Endothelial cell of umbilical vein (primary cell): ENCODE measurements around the gene TK2. TPM values are rescaled to one million over a fixed set of nuclear protein-coding genes. Genes with fewer than 3 reads are reported as not detected.

ENCODE experiments used
- BruUV-seq: library from RNA; stranded (reverse); fragments of 400-500 nt; replicated peaks from 2 replicates; lab custom pipeline; 2021; lab: Mats Ljungman, UMichigan
- CTCF ChIA-PET: fragments of 300-600, 350-600 bp; sonication (Branson Sonifier 250); formaldehyde crosslinking; loops from one replicate; lab custom pipeline; 2021; ENCODE audit warnings: antibody characterized with exemption, inconsistent platforms; lab: Charles Lee
- POLR2A ChIA-PET: fragments of 300-600, 350-600 bp; sonication (Branson Sonifier 250); formaldehyde crosslinking; loops from one replicate; lab custom pipeline; 2021; ENCODE audit warnings: antibody characterized with exemption, inconsistent platforms; lab: Charles Lee
- DNase-seq: peaks from one replicate; pipeline ENCODE4 v3.0.0-alpha.2; 2011; ENCODE audit warnings: low read depth, low spot score
- FAIRE-seq: peaks from 2 replicates; lab custom pipeline; 2011; peaks lifted over from hg19 to GRCh38; lab: Jason Lieb, UNC
- H2AFZ ChIP-seq: 2 replicates; pipeline ENCODE4 v1.6.0; 2012; ENCODE audit warnings: low read depth, low read length, control low read depth, inconsistent platforms
- H3K27ac ChIP-seq: 2 replicates; pipeline ENCODE4 v1.5.1; 2011; ENCODE audit warnings: low read depth, mild to moderate bottlenecking, control low read depth, low read length, moderate library complexity; ENCODE audit not compliant: insufficient read depth
- H3K27me3 ChIP-seq, 2 experiments: 2 replicates each; pipeline versions ENCODE4 v1.6.0 to v1.6.1; 2011; ENCODE audit warnings: low read length in 2 of 2, mixed read lengths in 1 of 2; ENCODE audit not compliant: control insufficient read depth in 2 of 2, insufficient read depth in 2 of 2
- H3K36me3 ChIP-seq, 2 experiments: 2 replicates in 1 of 2; 3 replicates in 1 of 2; pipeline ENCODE4 v1.5.1; 2011; ENCODE audit warnings: low read length in 2 of 2, mild to moderate bottlenecking in 1 of 2, moderate library complexity in 1 of 2; ENCODE audit not compliant: control insufficient read depth in 2 of 2, insufficient read depth in 2 of 2; ENCODE audit errors: extremely low read depth in 1 of 2
- H3K4me1 ChIP-seq: 3 replicates; pipeline ENCODE4 v1.5.1; 2011; ENCODE audit warnings: mild to moderate bottlenecking, low read length; ENCODE audit not compliant: control insufficient read depth, insufficient read depth; ENCODE audit errors: extremely low read depth
- H3K4me2 ChIP-seq: 2 replicates; pipeline ENCODE4 v1.6.1; 2011; ENCODE audit warnings: low read length, control low read depth, mixed read lengths; ENCODE audit not compliant: insufficient read depth
- H3K4me3 ChIP-seq, 3 experiments: fragments of 200-600 bp in 1 of 3; sonication (generic), shearing (Covaris generic) in 1 of 3; replicated peaks in 1 of 3; 2 replicates each; pipeline ENCODE4 v1.5.1; 2011 to 2016; ENCODE audit warnings: control low read depth in 3 of 3, low read length in 3 of 3, mild to moderate bottlenecking in 2 of 3, inconsistent platforms in 1 of 3, low read depth in 1 of 3, moderate library complexity in 1 of 3; ENCODE audit not compliant: insufficient read depth in 1 of 3
- H3K79me2 ChIP-seq: 2 replicates; pipeline ENCODE4 v1.6.0; 2012; ENCODE audit warnings: low read length, inconsistent platforms; ENCODE audit not compliant: control insufficient read depth, insufficient read depth
- H3K9ac ChIP-seq: replicated peaks from 2 replicates; pipeline ENCODE3; 2011; ENCODE audit warnings: low read length, control low read depth; ENCODE audit not compliant: insufficient read depth; ENCODE audit errors: extremely low read depth
- H3K9me1 ChIP-seq: replicated peaks from 3 replicates; pipeline ENCODE4 v1.6.0; 2011; ENCODE audit warnings: mild to moderate bottlenecking, low read length; ENCODE audit not compliant: control insufficient read depth, insufficient read depth; ENCODE audit errors: extremely low read depth
- H3K9me3 ChIP-seq: replicated peaks from 2 replicates; pipeline ENCODE4 v1.5.1; 2012; ENCODE audit warnings: low read length, inconsistent platforms; ENCODE audit not compliant: control insufficient read depth, insufficient read depth
- H4K20me1 ChIP-seq: replicated peaks from 2 replicates; pipeline ENCODE3; 2011; ENCODE audit warnings: mild to moderate bottlenecking, low read length; ENCODE audit not compliant: control insufficient read depth, insufficient read depth; ENCODE audit errors: extremely low read depth
- EZH2 ChIP-seq: IDR thresholded peaks from 2 replicates; pipeline ENCODE4 v1.6.1; 2012; ENCODE audit warnings: borderline replicate concordance, low read depth, mild to moderate bottlenecking, moderate library complexity, low read length, inconsistent platforms; ENCODE audit not compliant: severe bottlenecking
- FOS ChIP-seq: IDR thresholded peaks from 2 replicates; pipeline ENCODE4 v1.6.1; 2011; ENCODE audit warnings: mild to moderate bottlenecking, low read length, moderate library complexity, borderline replicate concordance; ENCODE audit not compliant: insufficient read depth
- GATA2 ChIP-seq: IDR thresholded peaks from 2 replicates; pipeline ENCODE4 v1.7.0; 2011; ENCODE audit warnings: low read depth, mild to moderate bottlenecking, moderate library complexity, mixed read lengths, low read length; ENCODE audit not compliant: insufficient read length, insufficient read depth
- JUN ChIP-seq: IDR thresholded peaks from 2 replicates; pipeline ENCODE4 v1.6.1; 2011; ENCODE audit warnings: borderline replicate concordance, low read depth; ENCODE audit not compliant: insufficient read length, insufficient read depth
- MYC ChIP-seq: IDR thresholded peaks from one replicate; pipeline ENCODE4 v1.6.1; 2011; ENCODE audit warnings: mild to moderate bottlenecking, low read depth, low read length
- POLR2A ChIP-seq: IDR thresholded peaks from 2 replicates; pipeline ENCODE4 v1.6.1; 2012; ENCODE audit warnings: low read depth, mild to moderate bottlenecking, control low read depth, low read length
- POLR2AphosphoS5 ChIP-seq: IDR thresholded peaks from 2 replicates; pipeline ENCODE4 v1.6.1; 2012; ENCODE audit warnings: low read depth, mild to moderate bottlenecking, control low read depth, low read length, moderate library complexity; ENCODE audit not compliant: insufficient read depth
- dilution Hi-C: fragments of 300-500 bp; cut with MboI; formaldehyde crosslinking; loops from one replicate; pipeline ENCODE4 v1.15.0; 2019; ENCODE audit warnings: low sequenced_read_pairs; ENCODE audit not compliant: extremely low pct_ligation_motif_present
- intact Hi-C: fragments of 100-400 bp; cut with micrococcal nuclease; formaldehyde crosslinking; loops from one replicate; pipeline ENCODE4 v1.10.0; 2022
- polyA plus RNA-seq, 4 experiments: library from polyadenylated mRNA; depleted of rRNA in 3 of 4; stranded (reverse) in 3 of 4; unstranded in 1 of 4; fragments of >200 nt; gene quantifications; 2 replicates each; pipeline versions ENCODE4 v1.2.1 to v1.2.3, GENCODE V29; 2011 to 2012; ENCODE audit warnings: missing spikeins in 1 of 4
- total RNA-seq: library from RNA; stranded (reverse); gene quantifications from 2 replicates; pipeline ENCODE4 v1.2.3, GENCODE V29; 2021
- TF ChIP-seq, protein P1 (sequence below): IDR thresholded peaks from 2 replicates; pipeline ENCODE4 v1.6.1; 2011; ENCODE audit not compliant: insufficient read depth, insufficient read length
- TF ChIP-seq, protein P2 (sequence below), 2 donors: IDR thresholded peaks; 1 replicate in 1 of 2; 2 replicates in 1 of 2; pipeline ENCODE4 v1.5.1; 2011; ENCODE audit warnings: low read length in 2 of 2, mild to moderate bottlenecking in 2 of 2, moderate library complexity in 2 of 2, control low read depth in 1 of 2, inconsistent platforms in 1 of 2, low read depth in 1 of 2; ENCODE audit not compliant: insufficient read depth in 1 of 2; ENCODE audit errors: extremely low read depth in 1 of 2

The TK2 gene
- total and polyA plus RNA-seq, 2 donors (not counting 3 experiments of a cell fraction or from before 2014, with no cell fraction given), result 12.1 to 25.2 TPM

DNA sequence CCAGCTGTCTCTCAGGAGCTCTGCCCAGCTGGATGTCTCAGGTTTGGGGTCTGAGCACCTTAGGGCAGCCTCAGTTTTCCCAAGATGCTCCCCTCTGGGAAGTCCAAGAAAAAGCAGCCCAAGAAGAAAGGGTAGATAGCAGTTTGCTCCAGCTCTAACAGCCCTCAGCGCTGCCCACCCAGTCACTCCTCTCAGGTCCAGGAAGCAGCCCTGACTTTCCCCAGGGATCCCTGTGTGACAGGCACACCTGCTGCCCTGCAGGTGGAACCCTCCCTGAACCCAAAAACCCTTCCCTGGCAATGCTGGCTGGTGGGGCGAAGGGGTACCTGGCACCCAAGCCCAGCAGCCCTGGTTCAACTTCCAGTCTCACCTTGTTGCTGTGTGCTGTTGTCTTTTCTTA lies 74.7 kb downstream of the TK2 start:
- H3K9me3 ChIP-seq, result no peaks in the 10 kb centered on the region
- intact Hi-C loops, result loop anchor here (5.0 kb wide), 1 partner anchor 48 kb away; the partner anchor contains the start of gene BEAN1
- no peaks in the 10 kb centered on the region for H4K20me1 ChIP-seq
- no peaks in the 10 kb centered on the region for H3K9me1 ChIP-seq
- TF ChIP-seq, protein P1, sequence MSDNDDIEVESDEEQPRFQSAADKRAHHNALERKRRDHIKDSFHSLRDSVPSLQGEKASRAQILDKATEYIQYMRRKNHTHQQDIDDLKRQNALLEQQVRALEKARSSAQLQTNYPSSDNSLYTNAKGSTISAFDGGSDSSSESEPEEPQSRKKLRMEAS, result no peak
- TF ChIP-seq POLR2AphosphoS5, result no peak
- no peak for TF ChIP-seq FOS
- no peak for TF ChIP-seq MYC
- TF ChIP-seq GATA2, result no peak
- no peak for TF ChIP-seq JUN
- TF ChIP-seq, protein P2, sequence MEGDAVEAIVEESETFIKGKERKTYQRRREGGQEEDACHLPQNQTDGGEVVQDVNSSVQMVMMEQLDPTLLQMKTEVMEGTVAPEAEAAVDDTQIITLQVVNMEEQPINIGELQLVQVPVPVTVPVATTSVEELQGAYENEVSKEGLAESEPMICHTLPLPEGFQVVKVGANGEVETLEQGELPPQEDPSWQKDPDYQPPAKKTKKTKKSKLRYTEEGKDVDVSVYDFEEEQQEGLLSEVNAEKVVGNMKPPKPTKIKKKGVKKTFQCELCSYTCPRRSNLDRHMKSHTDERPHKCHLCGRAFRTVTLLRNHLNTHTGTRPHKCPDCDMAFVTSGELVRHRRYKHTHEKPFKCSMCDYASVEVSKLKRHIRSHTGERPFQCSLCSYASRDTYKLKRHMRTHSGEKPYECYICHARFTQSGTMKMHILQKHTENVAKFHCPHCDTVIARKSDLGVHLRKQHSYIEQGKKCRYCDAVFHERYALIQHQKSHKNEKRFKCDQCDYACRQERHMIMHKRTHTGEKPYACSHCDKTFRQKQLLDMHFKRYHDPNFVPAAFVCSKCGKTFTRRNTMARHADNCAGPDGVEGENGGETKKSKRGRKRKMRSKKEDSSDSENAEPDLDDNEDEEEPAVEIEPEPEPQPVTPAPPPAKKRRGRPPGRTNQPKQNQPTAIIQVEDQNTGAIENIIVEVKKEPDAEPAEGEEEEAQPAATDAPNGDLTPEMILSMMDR (IDR thresholded peaks at IDR 0.05; ENCODE audit: extremely low read depth in 1 of 2, insufficient read depth in 1 of 2, low read depth in 1 of 2, low read length in 2 of 2), result no peak
- no peak for TF ChIP-seq EZH2
- TF ChIP-seq POLR2A, result no peak
- ChIA-PET CTCF (interaction anchor here (0.6 to 3.4 kb wide), 7 partner anchors 36 to 114 kb away, joined by 3 to 15 read pairs (median 7); no protein-coding TSS in a partner anchor), POLR2A (no interaction called here)
- no peak overlapping the region for H3K4me2 ChIP-seq
- no peaks in the 10 kb centered on the region for H3K36me3 ChIP-seq
- no peak overlapping the region for H3K4me3 ChIP-seq
- no peaks in the 10 kb centered on the region for H3K79me2 ChIP-seq
- BruUV-seq, result no TSS peak
- peaks cover 5% of the 10 kb centered on the region for H3K4me1 ChIP-seq
- DNase-seq (no peak), FAIRE-seq (no peak)
- no peak overlapping the region for H2AFZ ChIP-seq
- H3K27me3 ChIP-seq, result peaks cover 0 to 8% of the 10 kb centered on the region in 2 experiments
- H3K9ac ChIP-seq, result no peak overlapping the region
- dilution Hi-C loops, result no loop called here
- no peak overlapping the region for H3K27ac ChIP-seq
